Measurements from ENCODE around the gene KIAA1217.

Gene KIAA1217

GRCh38 chr10:24449769-24450310 lies 240.9 kb downstream of the KIAA1217 start:
- no peak for DNase-seq (ENCODE audit: low spot score)
- TF ChIP-seq, protein P1, sequence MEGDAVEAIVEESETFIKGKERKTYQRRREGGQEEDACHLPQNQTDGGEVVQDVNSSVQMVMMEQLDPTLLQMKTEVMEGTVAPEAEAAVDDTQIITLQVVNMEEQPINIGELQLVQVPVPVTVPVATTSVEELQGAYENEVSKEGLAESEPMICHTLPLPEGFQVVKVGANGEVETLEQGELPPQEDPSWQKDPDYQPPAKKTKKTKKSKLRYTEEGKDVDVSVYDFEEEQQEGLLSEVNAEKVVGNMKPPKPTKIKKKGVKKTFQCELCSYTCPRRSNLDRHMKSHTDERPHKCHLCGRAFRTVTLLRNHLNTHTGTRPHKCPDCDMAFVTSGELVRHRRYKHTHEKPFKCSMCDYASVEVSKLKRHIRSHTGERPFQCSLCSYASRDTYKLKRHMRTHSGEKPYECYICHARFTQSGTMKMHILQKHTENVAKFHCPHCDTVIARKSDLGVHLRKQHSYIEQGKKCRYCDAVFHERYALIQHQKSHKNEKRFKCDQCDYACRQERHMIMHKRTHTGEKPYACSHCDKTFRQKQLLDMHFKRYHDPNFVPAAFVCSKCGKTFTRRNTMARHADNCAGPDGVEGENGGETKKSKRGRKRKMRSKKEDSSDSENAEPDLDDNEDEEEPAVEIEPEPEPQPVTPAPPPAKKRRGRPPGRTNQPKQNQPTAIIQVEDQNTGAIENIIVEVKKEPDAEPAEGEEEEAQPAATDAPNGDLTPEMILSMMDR (IDR thresholded peaks at IDR 0.05; ENCODE audit: extremely low read depth, missing control alignments): no peak

DNA sequence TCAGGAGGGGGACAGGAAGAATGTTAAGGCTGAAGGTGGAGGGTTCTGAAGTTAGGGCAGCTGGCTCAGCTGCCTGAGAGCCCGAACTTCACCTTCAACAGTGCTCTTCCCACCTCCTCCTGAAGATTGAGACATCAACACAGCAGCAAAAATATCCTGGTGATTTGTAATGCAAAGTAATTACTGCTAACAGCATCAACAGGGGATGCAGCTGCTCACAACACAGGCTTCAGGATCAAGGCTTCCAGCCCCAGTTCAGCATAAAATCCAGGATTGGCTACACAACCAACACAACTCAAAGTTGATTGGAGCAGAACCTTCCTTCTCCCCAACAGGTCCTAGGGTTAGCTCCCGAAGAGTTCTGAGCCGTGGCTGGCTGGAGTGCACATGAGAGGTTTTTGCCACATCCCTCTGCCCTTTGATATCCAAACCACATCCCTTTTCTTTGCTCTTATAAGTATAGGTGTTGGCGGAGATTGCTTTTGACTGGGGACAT lies 242.4 kb downstream of the KIAA1217 start:
- no peak for DNase-seq (ENCODE audit: low spot score)
- TF ChIP-seq, protein P1 (IDR thresholded peaks at IDR 0.05; ENCODE audit: extremely low read depth, missing control alignments): no peak

DNA sequence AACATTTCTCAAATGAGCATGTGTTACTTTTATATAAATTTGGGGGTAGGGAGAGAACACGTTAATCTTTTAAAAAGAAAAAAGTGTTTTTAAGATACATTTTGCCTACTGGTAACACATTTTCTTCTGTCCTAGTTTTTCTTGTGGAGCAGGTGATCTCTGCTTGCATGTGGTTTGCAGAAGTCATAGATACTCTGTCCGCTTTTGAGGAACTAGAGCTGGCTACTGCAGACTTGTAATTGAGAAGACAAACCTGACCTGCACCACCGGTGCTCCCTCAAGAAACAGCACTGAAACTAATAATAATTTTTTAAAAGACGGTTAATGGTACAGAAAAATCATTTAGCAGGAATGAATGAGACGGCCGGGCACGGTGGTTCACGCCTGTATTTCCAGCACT lies 243.1 kb downstream of the KIAA1217 start:
- TF ChIP-seq, protein P1 (IDR thresholded peaks at IDR 0.05; ENCODE audit: extremely low read depth, missing control alignments): no peak
- DNase-seq (ENCODE audit: low spot score): no peak

DNA sequence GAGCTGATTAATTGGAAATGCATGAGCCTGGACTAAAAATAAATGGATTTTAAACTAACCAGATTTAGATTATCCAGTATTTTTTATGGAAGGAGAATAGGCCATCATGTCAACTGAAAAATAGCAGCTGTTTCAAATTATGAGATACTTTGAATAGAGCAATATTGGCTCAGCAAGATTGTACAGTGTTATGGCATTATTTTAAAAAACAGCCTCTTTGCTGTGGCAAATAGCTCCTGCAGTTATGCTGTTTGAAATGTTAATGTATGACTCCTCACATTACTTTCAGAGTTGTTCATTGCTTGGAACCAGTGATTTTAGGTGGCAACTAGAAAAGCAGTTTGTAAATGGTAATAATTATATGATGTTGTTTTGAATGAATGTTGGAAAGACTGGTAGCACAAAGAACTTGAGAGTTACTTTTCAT lies 244.5 kb downstream of the KIAA1217 start:
- TF ChIP-seq, protein P1 (IDR thresholded peaks at IDR 0.05; ENCODE audit: extremely low read depth, missing control alignments): no peak
- no peak for DNase-seq (ENCODE audit: low spot score)

- no peak for DNase-seq (ENCODE audit: low spot score)
- TF ChIP-seq, protein P1 (IDR thresholded peaks at IDR 0.05; ENCODE audit: extremely low read depth, missing control alignments): no peak
Observed at GRCh38 chr10:24453973-24454372, 245.0 kb downstream of the KIAA1217 start.

GRCh38 chr10:24455447-24455846 lies 246.5 kb downstream of the KIAA1217 start:
- TF ChIP-seq, protein P1 (IDR thresholded peaks at IDR 0.05; ENCODE audit: extremely low read depth, missing control alignments): no peak

DNA sequence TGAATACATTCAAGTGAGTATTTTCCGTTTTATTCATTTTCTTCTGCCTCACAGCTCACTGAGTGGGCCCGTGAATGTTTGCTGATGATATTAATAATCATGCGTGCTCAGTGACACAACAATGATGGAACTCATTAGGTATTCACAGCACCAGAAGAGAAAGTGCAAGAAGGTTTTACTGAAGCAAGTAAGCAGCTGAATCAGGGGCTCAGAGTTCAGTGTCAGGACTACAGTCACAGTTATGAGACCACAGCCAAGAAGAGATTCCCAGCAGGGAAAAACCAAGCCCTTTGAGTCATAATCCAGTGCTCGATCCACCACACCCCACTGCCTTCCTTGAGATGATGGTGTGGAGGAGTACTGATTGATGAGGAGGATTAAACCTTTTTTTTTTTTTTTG lies 247.4 kb downstream of the KIAA1217 start:
- DNase-seq (ENCODE audit: low spot score): no peak

More at GRCh38 chr10:24455447-24455846, 246.5 kb downstream of the KIAA1217 start:
- DNase-seq (ENCODE audit: low spot score): no peak

More for the DNA sequence above, 247.4 kb downstream of the KIAA1217 start:
- TF ChIP-seq, protein P1 (IDR thresholded peaks at IDR 0.05; ENCODE audit: extremely low read depth, missing control alignments): no peak

Data from GM20000 (cell line).